Mononuclear cell (primary cell): ENCODE measurements around the gene COG8. TPM values are rescaled to one million over a fixed set of nuclear protein-coding genes. Genes with fewer than 3 reads are reported as not detected.
A peak's percentile ranks its signal among the peaks of the same experiment; 100 is the strongest.

Experiments used
- H3K27me3 ChIP-seq: 2 replicates; pipeline ENCODE4 v1.6.0; 2011; ENCODE audit warnings: low read length, control low read depth; ENCODE audit not compliant: insufficient read depth
- H3K4me1 ChIP-seq: 2 replicates; pipeline ENCODE4 v1.5.1; 2011; ENCODE audit warnings: mild to moderate bottlenecking, low read length, control low read depth; ENCODE audit not compliant: insufficient read depth
- H3K4me3 ChIP-seq: 2 replicates; pipeline ENCODE4 v1.5.1; 2011; ENCODE audit warnings: mild to moderate bottlenecking, low read length, moderate library complexity
- H3K9me3 ChIP-seq: 2 replicates; pipeline ENCODE4 v1.5.1; 2011; ENCODE audit warnings: low read depth, mild to moderate bottlenecking, control low read depth, low read length
- total RNA-seq: library from RNA; depleted of rRNA; stranded (reverse); fragments of >200 nt; gene quantifications from one replicate; pipeline ENCODE4 v1.2.3, GENCODE V29; 2012

The COG8 gene
- total RNA-seq, 1 donor: 15.3 TPM

DNA sequence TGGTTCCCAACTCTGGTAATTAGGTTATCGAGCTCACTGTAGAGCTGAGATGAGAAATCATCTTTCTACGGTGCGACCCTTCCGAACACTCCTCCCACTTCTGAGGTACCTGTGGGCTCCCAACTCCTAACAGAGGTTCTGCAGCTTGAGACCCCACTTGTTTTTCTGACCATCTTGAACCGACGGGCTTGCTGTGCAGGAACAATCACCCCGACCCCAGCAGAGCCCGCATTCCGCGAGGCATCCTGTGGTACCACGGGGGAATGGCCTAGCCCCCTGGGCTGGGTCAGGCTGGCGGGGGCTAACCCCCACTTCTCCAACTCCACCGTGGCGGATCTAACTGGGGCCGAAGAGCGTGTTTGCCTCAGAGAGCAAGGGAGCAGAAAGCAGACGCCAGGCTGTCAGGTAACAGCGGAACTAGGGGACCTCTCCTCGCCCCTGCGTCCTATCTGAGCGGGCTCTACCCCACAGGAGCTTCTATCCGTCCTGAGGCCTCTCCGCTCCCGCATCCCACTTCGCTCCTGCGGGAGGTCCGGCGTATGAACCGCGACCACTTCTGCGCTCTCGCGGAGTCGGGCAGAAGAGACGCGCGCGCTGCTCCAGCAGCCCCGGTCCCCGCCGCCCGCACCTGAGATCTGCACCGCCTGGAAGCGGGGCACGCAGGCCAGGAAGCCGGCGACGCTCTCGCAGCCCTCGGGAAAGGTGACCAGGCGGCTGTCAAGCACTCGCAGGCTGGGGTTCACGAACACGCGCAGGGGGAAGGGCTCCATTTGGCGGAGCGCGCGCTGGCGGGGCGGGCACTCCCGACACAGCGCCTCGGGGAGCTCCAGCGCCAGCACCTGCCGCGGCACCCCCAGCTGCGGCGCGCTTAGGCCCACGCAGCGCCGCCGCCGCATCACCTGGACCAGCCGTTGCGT, 9.7 kb downstream of the COG8 start:
- no peaks in the 10 kb centered on the region for H3K9me3 ChIP-seq
- H3K4me3 ChIP-seq: peak overlapping the region; percentile 71
- H3K27me3 ChIP-seq: no peaks in the 10 kb centered on the region
- peaks cover 37% of the 10 kb centered on the region for H3K4me1 ChIP-seq

DNA sequence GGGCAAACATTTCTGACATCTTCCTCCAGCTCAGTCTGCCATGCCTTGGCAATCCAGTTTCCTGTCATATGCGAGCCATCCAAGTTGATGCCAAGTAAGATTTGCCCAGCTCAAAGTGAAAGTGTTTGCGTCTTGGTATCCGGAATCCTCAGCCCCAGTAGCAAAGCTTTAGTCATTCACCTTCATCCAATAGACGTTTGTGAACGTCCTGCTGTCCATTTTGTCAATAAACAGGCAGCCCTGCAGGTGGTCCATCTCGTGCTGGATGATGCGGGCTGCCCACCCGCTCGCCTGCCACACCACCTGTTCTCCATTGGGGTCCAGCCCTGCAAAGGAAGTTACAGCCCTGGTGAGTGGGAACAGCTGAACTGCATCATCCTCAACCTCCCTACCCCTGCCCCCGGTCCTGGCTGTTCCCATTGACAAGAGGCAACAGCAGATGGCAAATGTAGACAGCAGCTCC, 10.5 kb downstream of the COG8 start:
- no peaks in the 10 kb centered on the region for H3K27me3 ChIP-seq
- peaks cover 37% of the 10 kb centered on the region for H3K4me1 ChIP-seq
- H3K9me3 ChIP-seq: no peaks in the 10 kb centered on the region
- no peak overlapping the region for H3K4me3 ChIP-seq

DNA sequence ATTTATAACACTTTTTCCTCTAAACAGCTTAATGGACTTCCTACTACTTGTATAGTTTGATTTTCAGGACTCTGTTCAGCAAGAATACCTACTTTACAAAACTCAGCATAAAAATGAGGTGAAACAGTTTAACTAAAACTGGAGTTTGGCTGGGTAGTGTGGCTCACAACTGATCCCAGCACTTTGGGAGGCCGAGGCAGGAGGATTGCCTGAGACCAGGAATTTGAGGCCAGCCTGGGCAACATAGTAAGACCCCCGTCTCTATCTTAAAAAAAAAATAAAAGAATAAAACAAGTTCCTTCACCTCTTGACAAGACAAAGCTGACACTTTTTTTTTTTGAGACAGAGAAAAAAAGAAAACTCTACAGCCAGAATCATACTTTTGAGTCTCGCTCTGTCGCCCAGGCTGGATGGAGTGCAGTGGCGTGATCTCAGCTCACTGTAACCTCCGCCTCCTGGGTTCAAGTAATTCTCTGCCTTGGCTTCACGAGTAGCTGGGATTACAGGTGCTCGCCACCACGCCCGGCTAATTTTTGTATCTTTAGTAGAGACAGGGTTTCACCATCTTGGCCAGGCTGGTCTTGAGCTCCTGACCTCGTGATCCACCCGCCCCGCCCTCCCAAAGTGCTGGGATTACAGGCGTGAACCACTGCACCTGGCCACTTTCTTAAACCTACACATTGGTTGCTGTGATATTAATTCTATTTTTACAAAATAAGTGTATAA, 11.6 kb downstream of the COG8 start:
- no peaks in the 10 kb centered on the region for H3K9me3 ChIP-seq
- no peaks in the 10 kb centered on the region for H3K27me3 ChIP-seq
- H3K4me1 ChIP-seq: peaks cover 37% of the 10 kb centered on the region
- H3K4me3 ChIP-seq: no peak overlapping the region

GRCh38 chr16:69326172-69326873, 13.0 kb downstream of the COG8 start:
- H3K9me3 ChIP-seq: no peaks in the 10 kb centered on the region
- no peak overlapping the region for H3K4me3 ChIP-seq
- H3K4me1 ChIP-seq: peaks cover 37% of the 10 kb centered on the region
- H3K27me3 ChIP-seq: no peaks in the 10 kb centered on the region

DNA sequence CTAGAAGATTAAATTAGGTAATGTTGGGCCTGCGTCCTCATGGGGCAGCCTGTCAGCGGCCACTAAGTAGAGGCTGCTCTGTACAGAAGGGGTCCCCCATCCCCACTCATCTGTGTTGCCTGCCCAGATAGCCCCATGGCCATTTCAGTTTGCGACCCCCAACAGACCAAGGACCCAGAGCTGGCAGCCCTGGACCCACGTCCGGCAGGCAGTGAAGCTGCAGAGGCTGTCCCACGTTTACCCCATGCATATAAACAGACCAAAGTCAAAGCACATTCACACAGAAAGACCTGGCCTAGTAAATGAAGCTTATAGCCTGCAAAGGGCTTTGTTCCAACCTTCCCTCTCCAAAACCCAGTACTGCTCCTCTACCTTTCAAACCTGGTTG, 13.6 kb downstream of the COG8 start:
- Histone ChIP-seq H3K27me3 (no peaks in the 10 kb centered on the region), H3K9me3 (no peaks in the 10 kb centered on the region), H3K4me1 (peaks cover 33% of the 10 kb centered on the region), H3K4me3 (no peak overlapping the region)

GRCh38 chr16:69324585-69325253, 14.6 kb downstream of the COG8 start:
- no peaks in the 10 kb centered on the region for H3K9me3 ChIP-seq
- no peak overlapping the region for H3K4me3 ChIP-seq
- H3K4me1 ChIP-seq: peaks cover 31% of the 10 kb centered on the region
- no peaks in the 10 kb centered on the region for H3K27me3 ChIP-seq

GRCh38 chr16:69324013-69324531, 15.3 kb downstream of the COG8 start:
- Histone ChIP-seq H3K4me3 (no peak overlapping the region), H3K27me3 (no peaks in the 10 kb centered on the region), H3K4me1 (peaks cover 24% of the 10 kb centered on the region), H3K9me3 (no peaks in the 10 kb centered on the region)

DNA sequence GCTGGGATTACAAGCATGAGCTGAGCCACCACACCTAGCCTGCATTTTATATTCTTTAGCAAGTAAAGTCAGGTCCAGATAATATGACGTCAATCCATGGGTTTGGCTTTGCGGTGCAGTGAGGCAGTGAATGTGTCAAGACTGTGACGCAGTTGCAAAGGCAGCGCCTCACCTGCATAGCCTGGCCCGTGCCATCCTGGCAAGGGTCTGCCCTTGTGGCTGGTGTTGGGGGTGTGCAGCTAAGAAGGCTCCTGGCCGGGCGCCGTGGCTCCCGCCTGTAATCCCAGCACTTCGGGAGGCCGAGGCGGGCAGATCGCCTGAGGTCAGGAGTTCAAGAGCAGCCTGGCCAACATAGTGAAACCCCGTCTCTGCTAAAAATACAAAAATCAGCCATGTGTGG, 15.9 kb downstream of the COG8 start:
- Histone ChIP-seq H3K9me3 (no peaks in the 10 kb centered on the region), H3K27me3 (no peaks in the 10 kb centered on the region), H3K4me3 (no peak overlapping the region), H3K4me1 (peaks cover 18% of the 10 kb centered on the region)

- H3K9me3 ChIP-seq: no peaks in the 10 kb centered on the region
These were observed 17.0 kb downstream of the COG8 start for GRCh38 chr16:69322343-69322742.

GRCh38 chr16:69321080-69321479, 18.3 kb downstream of the COG8 start:
- Histone ChIP-seq H3K27me3 (no peaks in the 10 kb centered on the region), H3K4me3 (no peak overlapping the region), H3K4me1 (no peaks in the 10 kb centered on the region), H3K9me3 (no peaks in the 10 kb centered on the region)

More at GRCh38 chr16:69322343-69322742, 17.0 kb downstream of the COG8 start:
- H3K4me1 ChIP-seq: peaks cover 7% of the 10 kb centered on the region
- H3K27me3 ChIP-seq: no peaks in the 10 kb centered on the region
- H3K4me3 ChIP-seq: no peak overlapping the region

DNA sequence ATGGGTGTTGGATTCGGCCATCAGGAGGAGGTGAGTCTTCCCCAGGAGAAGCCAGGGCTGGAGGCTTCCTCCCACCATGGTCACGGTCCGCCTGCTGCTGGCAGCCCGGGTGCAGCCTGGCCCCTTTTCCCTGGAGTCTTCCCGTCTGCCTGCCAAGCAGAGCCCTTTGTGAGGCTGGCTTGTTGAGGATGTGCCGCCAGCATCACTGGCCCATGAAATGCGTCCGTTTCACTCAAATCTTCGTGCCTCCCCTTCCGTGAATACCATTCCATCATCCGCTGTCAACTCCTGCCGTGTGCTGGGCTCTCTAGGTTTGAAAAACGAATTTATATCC, 18.7 kb downstream of the COG8 start:
- no peaks in the 10 kb centered on the region for H3K27me3 ChIP-seq
- H3K4me3 ChIP-seq: no peak overlapping the region
- no peaks in the 10 kb centered on the region for H3K9me3 ChIP-seq
- H3K4me1 ChIP-seq: no peaks in the 10 kb centered on the region

DNA sequence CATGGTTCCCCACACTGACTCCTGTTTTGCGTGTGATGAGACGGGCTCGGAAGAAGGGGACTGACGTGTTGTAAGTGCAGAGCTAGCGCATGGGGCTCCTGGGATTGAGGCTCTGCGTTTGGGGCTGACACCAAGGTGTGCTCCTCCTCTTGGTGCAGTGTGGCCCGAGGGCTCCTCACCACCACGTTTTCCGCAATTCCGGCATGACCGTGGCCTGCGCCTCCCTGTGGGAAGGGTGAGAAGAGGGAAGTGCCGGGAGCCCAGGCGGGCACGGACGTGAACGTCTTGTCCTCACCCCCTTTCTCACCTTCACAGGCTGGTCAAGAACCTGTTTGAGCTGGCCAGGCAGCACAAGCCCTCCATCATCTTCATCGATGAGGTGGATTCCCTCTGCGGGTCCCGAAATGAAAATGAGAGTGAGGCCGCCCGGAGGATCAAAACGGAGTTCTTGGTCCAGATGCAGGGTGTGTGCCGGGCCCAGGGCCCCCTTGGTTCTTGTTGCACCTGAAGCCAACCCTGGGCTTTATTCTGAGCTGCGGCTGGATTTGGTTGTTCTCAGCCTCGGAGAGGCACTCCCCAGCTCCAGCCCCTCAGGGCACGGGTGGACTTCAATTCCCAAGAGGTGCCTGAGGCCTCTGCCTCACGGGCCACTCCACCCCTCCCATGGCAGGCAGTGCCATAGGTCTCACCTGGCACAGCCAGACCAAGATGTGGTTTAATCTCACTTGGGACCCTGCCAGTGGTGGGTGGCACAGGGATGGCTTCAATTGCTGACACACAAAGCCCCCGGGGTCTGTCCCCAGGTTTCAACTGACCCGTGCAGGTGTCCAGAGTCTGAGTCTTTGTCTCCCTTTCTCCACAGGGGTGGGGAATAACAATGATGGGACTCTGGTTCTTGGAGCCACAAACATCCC, 19.3 kb downstream of the COG8 start:
- Histone ChIP-seq H3K9me3 (no peaks in the 10 kb centered on the region), H3K4me3 (no peak overlapping the region), H3K4me1 (no peaks in the 10 kb centered on the region), H3K27me3 (no peaks in the 10 kb centered on the region)

- Histone ChIP-seq H3K27me3 (no peaks in the 10 kb centered on the region), H3K4me1 (no peaks in the 10 kb centered on the region), H3K4me3 (no peak overlapping the region), H3K9me3 (no peaks in the 10 kb centered on the region)
These were observed 20.0 kb downstream of the COG8 start for GRCh38 chr16:69319381-69319780.

DNA sequence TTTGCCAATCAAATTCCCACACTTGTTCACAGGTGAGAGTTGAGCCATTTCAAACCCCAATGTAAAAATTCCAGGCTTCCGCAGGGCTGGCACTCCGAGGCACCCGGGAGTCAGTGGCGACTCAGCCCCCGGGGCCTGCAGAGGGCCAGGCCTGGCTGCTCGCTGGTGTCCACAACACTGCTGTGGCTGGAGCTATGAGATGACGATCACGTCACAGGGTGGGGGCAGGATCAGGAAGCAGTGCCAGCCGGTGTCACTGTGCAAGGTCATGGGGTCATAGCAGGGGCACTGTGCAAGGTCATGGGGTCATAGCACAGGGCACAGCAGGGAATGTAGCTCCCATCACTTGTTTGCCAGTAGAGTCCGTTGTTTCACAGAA, 20.5 kb downstream of the COG8 start:
- Histone ChIP-seq H3K9me3 (no peaks in the 10 kb centered on the region), H3K27me3 (no peaks in the 10 kb centered on the region), H3K4me1 (no peaks in the 10 kb centered on the region), H3K4me3 (no peak overlapping the region)
